ENCODE data around the gene HS3ST5.
"Not testable (repeated sequence)": the region's sequence is repeated elsewhere in the genome, so short reads cannot be mapped to it uniquely, and the experiment has no call there.

The HS3ST5 gene

GRCh38 chr6:114164207-114164606 lies 178.6 kb downstream of the HS3ST5 start:
- Mint-ChIP-seq H3K9me3 (no peaks in the 10 kb centered on the region), H3K36me3 (no peaks in the 10 kb centered on the region), H3K27me3 (peaks cover 4% of the 10 kb centered on the region), H3K27ac (no peak overlapping the region), H3K4me3 (no peak overlapping the region), H3K4me1 (no peaks in the 10 kb centered on the region)

GRCh38 chr6:114162691-114163347 lies 180.0 kb downstream of the HS3ST5 start:
- H3K4me3 Mint-ChIP-seq, result no peak overlapping the region
- no peaks in the 10 kb centered on the region for H3K9me3 Mint-ChIP-seq
- H3K27ac Mint-ChIP-seq, result no peak overlapping the region
- peaks cover 5% of the 10 kb centered on the region for H3K27me3 Mint-ChIP-seq
- no peaks in the 10 kb centered on the region for H3K36me3 Mint-ChIP-seq
- no peaks in the 10 kb centered on the region for H3K4me1 Mint-ChIP-seq

GRCh38 chr6:114160881-114161280 lies 181.9 kb downstream of the HS3ST5 start:
- Mint-ChIP-seq H3K27ac (no peak overlapping the region), H3K4me1 (no peaks in the 10 kb centered on the region), H3K36me3 (no peaks in the 10 kb centered on the region), H3K4me3 (no peak overlapping the region), H3K9me3 (no peaks in the 10 kb centered on the region), H3K27me3 (peaks cover 5% of the 10 kb centered on the region)

GRCh38 chr6:114159727-114160126 lies 183.1 kb downstream of the HS3ST5 start:
- Mint-ChIP-seq H3K36me3 (no peaks in the 10 kb centered on the region), H3K27me3 (peaks cover 5% of the 10 kb centered on the region), H3K27ac (no peak overlapping the region), H3K9me3 (no peaks in the 10 kb centered on the region), H3K4me1 (no peaks in the 10 kb centered on the region), H3K4me3 (no peak overlapping the region)

GRCh38 chr6:114158838-114159694 lies 183.8 kb downstream of the HS3ST5 start:
- Mint-ChIP-seq H3K4me3 (no peak overlapping the region), H3K9me3 (no peaks in the 10 kb centered on the region), H3K4me1 (no peaks in the 10 kb centered on the region), H3K27me3 (peaks cover 7% of the 10 kb centered on the region), H3K27ac (no peak overlapping the region), H3K36me3 (no peaks in the 10 kb centered on the region)

- Mint-ChIP-seq H3K36me3 (no peaks in the 10 kb centered on the region), H3K9me3 (no peaks in the 10 kb centered on the region), H3K4me3 (no peak overlapping the region), H3K4me1 (no peaks in the 10 kb centered on the region), H3K27me3 (peaks cover 7% of the 10 kb centered on the region), H3K27ac (no peak overlapping the region)
Measured at GRCh38 chr6:114158411-114158810, 184.4 kb downstream of the HS3ST5 start.

GRCh38 chr6:114157848-114158247 lies 185.0 kb downstream of the HS3ST5 start:
- no peak overlapping the region for H3K4me3 Mint-ChIP-seq
- H3K4me1 Mint-ChIP-seq, result no peaks in the 10 kb centered on the region
- no peaks in the 10 kb centered on the region for H3K36me3 Mint-ChIP-seq
- H3K27me3 Mint-ChIP-seq, result peaks cover 7% of the 10 kb centered on the region
- no peaks in the 10 kb centered on the region for H3K9me3 Mint-ChIP-seq
- no peak overlapping the region for H3K27ac Mint-ChIP-seq

GRCh38 chr6:114155763-114156162 lies 187.1 kb downstream of the HS3ST5 start:
- Mint-ChIP-seq H3K36me3 (no peaks in the 10 kb centered on the region), H3K9me3 (no peaks in the 10 kb centered on the region), H3K27me3 (peaks cover 4% of the 10 kb centered on the region), H3K4me3 (no peak overlapping the region), H3K27ac (no peak overlapping the region), H3K4me1 (no peaks in the 10 kb centered on the region)

GRCh38 chr6:114154812-114155211 lies 188.0 kb downstream of the HS3ST5 start:
- Mint-ChIP-seq H3K9me3 (no peaks in the 10 kb centered on the region), H3K4me3 (no peak overlapping the region), H3K27ac (no peak overlapping the region), H3K27me3 (peaks cover 4% of the 10 kb centered on the region), H3K4me1 (no peaks in the 10 kb centered on the region), H3K36me3 (no peaks in the 10 kb centered on the region)

GRCh38 chr6:114153448-114153847 lies 189.4 kb downstream of the HS3ST5 start:
- H3K27me3 Mint-ChIP-seq, result peaks cover 4% of the 10 kb centered on the region
- no peaks in the 10 kb centered on the region for H3K36me3 Mint-ChIP-seq
- no peaks in the 10 kb centered on the region for H3K4me1 Mint-ChIP-seq
- H3K9me3 Mint-ChIP-seq, result no peaks in the 10 kb centered on the region
- no peak overlapping the region for H3K27ac Mint-ChIP-seq
- H3K4me3 Mint-ChIP-seq, result no peak overlapping the region

- Mint-ChIP-seq H3K4me3 (no peak overlapping the region), H3K9me3 (peaks cover 6% of the 10 kb centered on the region), H3K36me3 (no peaks in the 10 kb centered on the region), H3K4me1 (no peaks in the 10 kb centered on the region), H3K27me3 (peaks cover 4% of the 10 kb centered on the region), H3K27ac (no peak overlapping the region)
Measured at GRCh38 chr6:114151064-114151690, 191.6 kb downstream of the HS3ST5 start.

- H3K4me3 Mint-ChIP-seq, H3K27ac Mint-ChIP-seq, H3K4me1 Mint-ChIP-seq, H3K27me3 Mint-ChIP-seq, H3K36me3 Mint-ChIP-seq: not testable (repeated sequence)
- H3K9me3 Mint-ChIP-seq, result peaks cover 10% of the 10 kb centered on the region
Measured at GRCh38 chr6:114149182-114149581, 193.6 kb downstream of the HS3ST5 start.

GRCh38 chr6:114144887-114145851 lies 197.7 kb downstream of the HS3ST5 start:
- H3K4me1 Mint-ChIP-seq, result no peaks in the 10 kb centered on the region
- peaks cover 16% of the 10 kb centered on the region for H3K27me3 Mint-ChIP-seq
- no peak overlapping the region for H3K4me3 Mint-ChIP-seq
- no peaks in the 10 kb centered on the region for H3K36me3 Mint-ChIP-seq
- no peak overlapping the region for H3K27ac Mint-ChIP-seq
- H3K9me3 Mint-ChIP-seq, result peaks cover 10% of the 10 kb centered on the region

GRCh38 chr6:114142258-114142657 lies 200.6 kb downstream of the HS3ST5 start:
- no peak overlapping the region for H3K27ac Mint-ChIP-seq
- H3K9me3 Mint-ChIP-seq, result peaks cover 9% of the 10 kb centered on the region
- H3K27me3 Mint-ChIP-seq, result peaks cover 16% of the 10 kb centered on the region
- no peak overlapping the region for H3K4me3 Mint-ChIP-seq
- no peaks in the 10 kb centered on the region for H3K4me1 Mint-ChIP-seq
- no peaks in the 10 kb centered on the region for H3K36me3 Mint-ChIP-seq

- Mint-ChIP-seq H3K4me3 (no peak overlapping the region), H3K27ac (no peak overlapping the region), H3K36me3 (no peaks in the 10 kb centered on the region), H3K9me3 (peaks cover 4% of the 10 kb centered on the region), H3K27me3 (peaks cover 12% of the 10 kb centered on the region), H3K4me1 (no peaks in the 10 kb centered on the region)
Measured at GRCh38 chr6:114140416-114140815, 202.4 kb downstream of the HS3ST5 start.
